Gastroesophageal sphincter (tissue), 4 donors: ENCODE results near the gene PTF1A. TPM values are rescaled to one million over a fixed set of nuclear protein-coding genes. Genes with fewer than 3 reads are reported as not detected.

Experiments used
- ATAC-seq: fragments of 150-250 bp; one replicate; pipeline ENCODE4 v1.9.1; 2016; ENCODE audit warnings: mild to moderate bottlenecking, moderate library complexity
- H3K27ac ChIP-seq, 4 donors: fragments of 200-600 bp; sonication (generic) in 3 of 4; 1 replicate in 3 of 4; 2 replicates in 1 of 4; pipeline ENCODE4 v1.5.1; 2016 to 2019
- H3K27me3 ChIP-seq: fragments of 200-600 bp; sonication (generic); one replicate; pipeline ENCODE4 v1.5.1; 2019
- H3K36me3 ChIP-seq, 2 donors: fragments of 200-600 bp; sonication (generic); one replicate each; pipeline ENCODE4 v1.5.1; 2019; ENCODE audit warnings: control low read depth in 1 of 2
- H3K4me1 ChIP-seq, 3 donors: fragments of 200-600 bp; sonication (generic); 1 replicate in 2 of 3; 2 replicates in 1 of 3; pipeline ENCODE4 v1.5.1; 2016 to 2019; ENCODE audit warnings: control low read depth in 2 of 3
- H3K4me3 ChIP-seq, 2 donors: fragments of 200-600 bp; sonication (generic); one replicate each; pipeline ENCODE4 v1.5.1; 2019; ENCODE audit warnings: mild to moderate bottlenecking in 1 of 2, moderate library complexity in 1 of 2
- H3K9me3 ChIP-seq, 3 donors: fragments of 200-600 bp; sonication (generic); one replicate each; pipeline ENCODE4 v1.5.1; 2017 to 2019; ENCODE audit warnings: control low read depth in 2 of 3
- EP300 ChIP-seq: sonication (generic); formaldehyde crosslinking; IDR thresholded peaks from one replicate; pipeline ENCODE4 v1.6.1; 2017; ENCODE audit warnings: antibody characterized with exemption, mild to moderate bottlenecking
- POLR2A ChIP-seq, 2 donors: fragments of 450-650 bp; IDR thresholded peaks; one replicate each; pipeline ENCODE4 v1.6.1; 2017; ENCODE audit warnings: antibody characterized with exemption in 2 of 2, mild to moderate bottlenecking in 2 of 2, moderate library complexity in 1 of 2
- POLR2AphosphoS5 ChIP-seq: sonication (generic); formaldehyde crosslinking; IDR thresholded peaks from one replicate; pipeline ENCODE4 v1.6.1; 2017; ENCODE audit warnings: antibody characterized with exemption
- WGBS, 2 donors: methylation state at CpG; one replicate each; pipeline ENCODE4 v1.1.5; 2018; ENCODE audit warnings: low coverage in 1 of 2; 5-methylcytosine and 5-hydroxymethylcytosine counted together
- total RNA-seq, 4 donors: library from RNA; depleted of rRNA; stranded (reverse); fragments of >200 nt; gene quantifications; one replicate each; pipeline ENCODE4 v1.1.0, GENCODE V29; 2016
- TF ChIP-seq, protein P1 (sequence below), 4 experiments: fragments of 200-600 bp in 2 of 4; fragments of 450-650 bp in 2 of 4; sonication (generic) in 1 of 4; IDR thresholded peaks; one replicate each; pipeline ENCODE4 v1.5.1; 2017 to 2019; ENCODE audit warnings: antibody characterized with exemption in 4 of 4, mild to moderate bottlenecking in 2 of 4, moderate library complexity in 2 of 4

The PTF1A gene
- total RNA-seq, 4 donors from 2014 or later, result not detected

DNA sequence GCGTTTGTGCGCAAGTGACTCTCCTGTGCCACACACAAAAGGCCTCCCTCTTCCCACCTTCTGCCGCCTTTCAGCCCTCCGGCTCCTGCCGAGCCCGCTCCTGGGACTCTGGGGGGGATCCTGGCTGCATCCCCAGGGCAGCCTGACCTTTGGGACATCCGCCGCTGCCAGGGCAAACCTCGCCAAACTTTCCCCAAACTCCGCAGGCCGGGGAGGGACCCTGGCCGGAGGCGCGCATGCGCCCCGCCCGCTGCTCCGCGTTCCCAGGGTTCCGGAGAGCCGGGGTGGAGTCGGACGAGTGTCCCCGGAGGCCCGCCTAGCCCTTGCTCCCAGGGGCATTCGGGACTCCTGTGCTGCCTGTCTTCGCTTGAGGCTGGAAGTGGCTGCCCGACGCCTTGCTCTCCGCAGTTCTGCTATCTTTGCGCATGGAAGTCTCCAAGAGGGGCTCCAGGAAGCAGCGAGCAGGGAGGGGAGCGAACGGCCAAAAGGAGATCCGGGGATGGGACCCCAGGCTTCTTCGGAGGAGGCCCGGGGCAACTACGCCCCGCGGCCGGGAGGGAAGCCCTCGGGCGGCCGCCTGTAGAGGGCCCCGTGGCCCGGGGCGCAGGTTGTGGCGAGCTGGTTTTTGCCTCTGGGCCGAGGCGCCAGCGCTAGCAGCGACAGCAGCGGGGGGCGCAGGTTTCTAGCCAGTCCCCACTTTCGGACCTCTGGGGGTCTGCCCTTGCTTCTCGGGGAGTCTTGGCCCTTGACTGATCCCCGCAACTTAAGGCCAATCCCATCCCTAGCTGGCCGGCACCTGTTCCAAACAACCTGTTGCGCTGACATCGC, 7.0 kb downstream of the PTF1A start:
- H3K36me3 ChIP-seq, result no peaks in the 10 kb centered on the region
- H3K4me1 ChIP-seq, result peaks cover 0 to 10% (median 0%) of the 10 kb centered on the region in 3 donors
- no peak for TF ChIP-seq POLR2AphosphoS5
- H3K27ac ChIP-seq, result no peak overlapping the region
- H3K4me3 ChIP-seq, result no peak overlapping the region
- H3K9me3 ChIP-seq, result no peaks in the 10 kb centered on the region
- no peak for ATAC-seq
- WGBS, 2 donors, result 0% methylated on average over 4 of the region's 60 CpGs; no CpG with 5 or more reads in 1 of the 2 donors
- H3K27me3 ChIP-seq, result peaks cover 99% of the 10 kb centered on the region

GRCh38 chr10:23199768-23200511, 7.8 kb downstream of the PTF1A start:
- WGBS, 2 donors, result 1 to 3% methylated on average over 13 to 24 of the region's 30 CpGs
- Histone ChIP-seq H3K36me3 (no peaks in the 10 kb centered on the region), H3K9me3 (no peaks in the 10 kb centered on the region), H3K27ac (no peak overlapping the region), H3K4me1 (peaks cover 0 to 6% (median 0%) of the 10 kb centered on the region in 3 donors), H3K27me3 (peaks cover 99% of the 10 kb centered on the region), H3K4me3 (no peak overlapping the region)
- ATAC-seq, result no peak
- TF ChIP-seq POLR2A (IDR thresholded peaks at IDR 0.05), result no peak

DNA sequence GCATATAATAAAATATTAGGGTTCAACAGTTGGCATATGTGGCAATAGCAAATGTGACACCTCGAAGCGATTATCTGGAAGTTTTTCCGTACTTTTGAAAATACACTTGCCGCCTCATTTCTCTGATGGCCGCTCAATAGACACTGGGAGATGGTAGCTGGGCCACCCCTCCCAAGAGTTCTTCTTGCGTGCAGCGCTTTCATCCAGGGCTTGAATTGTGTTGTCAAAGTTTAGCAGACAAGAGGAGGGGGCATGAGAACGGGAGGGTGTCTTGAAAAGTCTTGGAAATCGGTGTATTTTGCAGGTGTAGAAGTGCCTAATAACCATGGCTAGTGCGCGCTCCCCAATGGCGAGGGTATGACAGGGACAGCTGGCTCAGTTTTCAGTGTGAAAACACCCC, 8.5 kb downstream of the PTF1A start:
- H3K4me3 ChIP-seq, result no peak overlapping the region
- H3K27me3 ChIP-seq, result peaks cover 96% of the 10 kb centered on the region
- WGBS, 2 donors, result 0 to 2% methylated on average over 5 to 6 of the region's 12 CpGs
- H3K36me3 ChIP-seq, result no peaks in the 10 kb centered on the region
- TF ChIP-seq EP300, result no peak
- no peak for TF ChIP-seq POLR2AphosphoS5
- TF ChIP-seq POLR2A (IDR thresholded peaks at IDR 0.05), result no peak
- TF ChIP-seq, protein P1, sequence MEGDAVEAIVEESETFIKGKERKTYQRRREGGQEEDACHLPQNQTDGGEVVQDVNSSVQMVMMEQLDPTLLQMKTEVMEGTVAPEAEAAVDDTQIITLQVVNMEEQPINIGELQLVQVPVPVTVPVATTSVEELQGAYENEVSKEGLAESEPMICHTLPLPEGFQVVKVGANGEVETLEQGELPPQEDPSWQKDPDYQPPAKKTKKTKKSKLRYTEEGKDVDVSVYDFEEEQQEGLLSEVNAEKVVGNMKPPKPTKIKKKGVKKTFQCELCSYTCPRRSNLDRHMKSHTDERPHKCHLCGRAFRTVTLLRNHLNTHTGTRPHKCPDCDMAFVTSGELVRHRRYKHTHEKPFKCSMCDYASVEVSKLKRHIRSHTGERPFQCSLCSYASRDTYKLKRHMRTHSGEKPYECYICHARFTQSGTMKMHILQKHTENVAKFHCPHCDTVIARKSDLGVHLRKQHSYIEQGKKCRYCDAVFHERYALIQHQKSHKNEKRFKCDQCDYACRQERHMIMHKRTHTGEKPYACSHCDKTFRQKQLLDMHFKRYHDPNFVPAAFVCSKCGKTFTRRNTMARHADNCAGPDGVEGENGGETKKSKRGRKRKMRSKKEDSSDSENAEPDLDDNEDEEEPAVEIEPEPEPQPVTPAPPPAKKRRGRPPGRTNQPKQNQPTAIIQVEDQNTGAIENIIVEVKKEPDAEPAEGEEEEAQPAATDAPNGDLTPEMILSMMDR (IDR thresholded peaks at IDR 0.05), result no peak
- H3K9me3 ChIP-seq, result no peaks in the 10 kb centered on the region
- no peaks in the 10 kb centered on the region for H3K4me1 ChIP-seq
- no peak overlapping the region for H3K27ac ChIP-seq
- ATAC-seq, result no peak

DNA sequence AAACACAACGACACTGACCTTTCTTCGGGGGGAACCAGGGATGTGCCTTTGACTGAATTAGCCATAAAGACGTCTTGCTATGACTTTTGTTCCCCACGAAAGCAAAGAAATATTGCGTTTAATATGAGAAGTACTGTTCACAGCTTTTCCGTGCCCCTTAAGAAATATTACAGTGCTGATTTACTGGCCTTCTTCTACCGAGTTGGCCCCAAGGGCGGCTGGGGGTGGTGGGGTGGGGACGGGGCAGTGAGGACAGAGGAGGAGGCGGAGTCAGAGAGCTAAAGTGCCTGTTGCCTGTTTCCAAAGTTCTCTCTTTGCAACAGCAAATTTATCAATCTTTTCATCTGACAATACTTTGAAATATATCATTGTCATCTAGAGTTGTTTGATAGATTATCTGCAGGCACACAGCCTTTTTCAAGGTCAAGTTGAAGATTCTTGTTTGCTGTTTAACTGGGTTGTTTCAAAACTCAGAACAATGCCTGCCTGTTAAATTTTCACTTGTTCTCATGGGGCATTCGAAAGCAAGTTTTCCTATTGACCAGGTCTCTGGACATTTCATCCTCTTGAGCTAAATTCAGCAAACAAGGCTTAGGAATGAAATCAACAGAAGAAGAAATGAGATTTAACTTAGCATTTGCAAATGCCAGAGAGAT, 9.0 kb downstream of the PTF1A start:
- Histone ChIP-seq H3K9me3 (no peaks in the 10 kb centered on the region), H3K36me3 (no peaks in the 10 kb centered on the region), H3K4me1 (no peaks in the 10 kb centered on the region), H3K27me3 (peaks cover 91% of the 10 kb centered on the region), H3K4me3 (no peak overlapping the region), H3K27ac (no peak overlapping the region)
- WGBS, 2 donors, result 2 to 4% methylated on average over 8 to 11 of the region's 11 CpGs
- no peak for ATAC-seq
- no peak for TF ChIP-seq POLR2A (IDR thresholded peaks at IDR 0.05)
- TF ChIP-seq, protein P1 (IDR thresholded peaks at IDR 0.05), result no peak
- no peak for TF ChIP-seq EP300
- TF ChIP-seq POLR2AphosphoS5, result no peak

DNA sequence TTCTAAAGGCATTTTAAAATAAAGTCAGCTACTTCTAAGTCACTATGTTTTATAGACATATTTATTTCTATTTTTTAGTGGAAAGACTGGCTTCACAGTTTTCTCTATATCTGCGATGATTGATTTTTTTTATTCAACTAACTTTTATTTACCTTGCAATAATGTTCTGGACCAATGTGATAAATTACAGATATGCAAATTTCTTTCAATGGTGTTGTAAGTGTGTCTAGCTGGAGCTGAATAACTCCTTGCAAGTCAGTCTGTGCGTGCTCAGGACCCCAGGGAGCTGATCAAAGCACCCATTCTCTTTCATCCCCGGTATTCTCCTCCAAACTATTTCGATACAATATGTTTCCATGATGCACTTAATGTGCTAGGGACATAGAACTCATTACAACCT, 9.7 kb downstream of the PTF1A start:
- H3K4me3 ChIP-seq, result no peak overlapping the region
- H3K36me3 ChIP-seq, result no peaks in the 10 kb centered on the region
- H3K9me3 ChIP-seq, result no peaks in the 10 kb centered on the region
- no peak for ATAC-seq
- H3K27ac ChIP-seq, result no peak overlapping the region
- H3K4me1 ChIP-seq, result no peaks in the 10 kb centered on the region
- peaks cover 84% of the 10 kb centered on the region for H3K27me3 ChIP-seq
- 3 to 11% methylated on average over 3 to 4 of the region's 4 CpGs for WGBS, 2 donors
- TF ChIP-seq EP300 (no peak), POLR2AphosphoS5 (no peak), POLR2A (IDR thresholded peaks at IDR 0.05) (no peak)
- TF ChIP-seq, protein P1 (IDR thresholded peaks at IDR 0.05), result no peak
